HL-60 (cell line): Measurements from ENCODE around the gene ARL2BP.

Source experiments
- GABPA ChIP-seq: IDR thresholded peaks from 2 replicates; pipeline ENCODE4 v1.6.1; 2012; ENCODE audit warnings: low read depth
- POLR2AphosphoS5 ChIP-seq: IDR thresholded peaks from 2 replicates; pipeline ENCODE4 v1.6.1; 2012; ENCODE audit warnings: low read depth
- SPI1 ChIP-seq: IDR thresholded peaks from 2 replicates; pipeline ENCODE4 v1.6.1; 2012; ENCODE audit warnings: low read depth, mild to moderate bottlenecking, borderline replicate concordance
- TF ChIP-seq, protein P1 (sequence below): IDR thresholded peaks from one replicate; pipeline ENCODE4 v1.5.1; 2011; ENCODE audit warnings: low read length, control low read depth, inconsistent platforms; ENCODE audit not compliant: insufficient read depth
- TF ChIP-seq, protein P2 (sequence below): IDR thresholded peaks from 2 replicates; pipeline ENCODE4 v1.6.1; 2012; ENCODE audit warnings: low read depth; ENCODE audit not compliant: insufficient replicate concordance

DNA sequence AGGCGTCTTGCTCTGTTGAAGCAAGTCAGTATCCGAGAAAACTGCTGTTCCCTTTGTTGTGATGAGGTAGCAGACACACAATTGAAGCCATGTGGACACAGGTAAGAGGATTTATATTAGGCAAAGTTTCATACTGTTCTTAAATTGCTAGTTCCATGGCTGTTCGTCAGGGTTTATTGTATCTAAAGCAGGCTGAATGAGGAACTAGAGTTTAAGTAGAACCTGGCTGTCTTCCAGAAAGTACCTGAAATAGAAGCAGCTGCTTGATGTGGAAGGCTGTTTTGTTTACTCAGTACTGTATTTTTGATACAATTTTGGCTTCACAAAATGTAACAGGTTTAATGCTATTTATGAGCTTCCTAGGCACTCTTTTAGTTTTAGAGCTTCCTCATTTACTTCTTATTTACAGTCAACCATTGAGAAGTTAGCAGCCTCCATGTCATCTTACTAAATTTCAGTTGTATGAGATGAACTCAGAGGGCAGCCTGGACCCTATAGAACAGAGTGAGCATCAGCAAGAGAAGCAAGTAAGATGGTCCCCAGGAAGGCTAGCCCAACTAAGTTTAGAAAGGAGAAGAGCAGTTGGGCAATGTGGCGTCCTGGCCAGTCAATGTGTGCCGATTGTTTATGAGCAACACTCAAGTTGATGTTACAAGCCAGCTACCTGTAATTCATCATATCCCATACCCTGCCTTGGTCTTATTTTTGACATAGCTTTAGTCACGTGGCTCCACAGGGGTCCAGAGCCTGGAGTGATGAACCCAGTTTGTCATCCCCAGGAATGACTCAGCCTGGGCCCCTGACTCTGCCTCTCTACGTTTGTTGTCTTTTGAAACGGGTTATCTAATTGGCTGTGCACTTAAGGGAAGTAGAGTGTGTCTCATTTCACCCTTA lies 9.7 kb upstream of the ARL2BP start:
- TF ChIP-seq GABPA (no peak), POLR2AphosphoS5 (no peak), SPI1 (no peak)
- TF ChIP-seq, protein P1, sequence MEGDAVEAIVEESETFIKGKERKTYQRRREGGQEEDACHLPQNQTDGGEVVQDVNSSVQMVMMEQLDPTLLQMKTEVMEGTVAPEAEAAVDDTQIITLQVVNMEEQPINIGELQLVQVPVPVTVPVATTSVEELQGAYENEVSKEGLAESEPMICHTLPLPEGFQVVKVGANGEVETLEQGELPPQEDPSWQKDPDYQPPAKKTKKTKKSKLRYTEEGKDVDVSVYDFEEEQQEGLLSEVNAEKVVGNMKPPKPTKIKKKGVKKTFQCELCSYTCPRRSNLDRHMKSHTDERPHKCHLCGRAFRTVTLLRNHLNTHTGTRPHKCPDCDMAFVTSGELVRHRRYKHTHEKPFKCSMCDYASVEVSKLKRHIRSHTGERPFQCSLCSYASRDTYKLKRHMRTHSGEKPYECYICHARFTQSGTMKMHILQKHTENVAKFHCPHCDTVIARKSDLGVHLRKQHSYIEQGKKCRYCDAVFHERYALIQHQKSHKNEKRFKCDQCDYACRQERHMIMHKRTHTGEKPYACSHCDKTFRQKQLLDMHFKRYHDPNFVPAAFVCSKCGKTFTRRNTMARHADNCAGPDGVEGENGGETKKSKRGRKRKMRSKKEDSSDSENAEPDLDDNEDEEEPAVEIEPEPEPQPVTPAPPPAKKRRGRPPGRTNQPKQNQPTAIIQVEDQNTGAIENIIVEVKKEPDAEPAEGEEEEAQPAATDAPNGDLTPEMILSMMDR, result no peak
- TF ChIP-seq, protein P2, sequence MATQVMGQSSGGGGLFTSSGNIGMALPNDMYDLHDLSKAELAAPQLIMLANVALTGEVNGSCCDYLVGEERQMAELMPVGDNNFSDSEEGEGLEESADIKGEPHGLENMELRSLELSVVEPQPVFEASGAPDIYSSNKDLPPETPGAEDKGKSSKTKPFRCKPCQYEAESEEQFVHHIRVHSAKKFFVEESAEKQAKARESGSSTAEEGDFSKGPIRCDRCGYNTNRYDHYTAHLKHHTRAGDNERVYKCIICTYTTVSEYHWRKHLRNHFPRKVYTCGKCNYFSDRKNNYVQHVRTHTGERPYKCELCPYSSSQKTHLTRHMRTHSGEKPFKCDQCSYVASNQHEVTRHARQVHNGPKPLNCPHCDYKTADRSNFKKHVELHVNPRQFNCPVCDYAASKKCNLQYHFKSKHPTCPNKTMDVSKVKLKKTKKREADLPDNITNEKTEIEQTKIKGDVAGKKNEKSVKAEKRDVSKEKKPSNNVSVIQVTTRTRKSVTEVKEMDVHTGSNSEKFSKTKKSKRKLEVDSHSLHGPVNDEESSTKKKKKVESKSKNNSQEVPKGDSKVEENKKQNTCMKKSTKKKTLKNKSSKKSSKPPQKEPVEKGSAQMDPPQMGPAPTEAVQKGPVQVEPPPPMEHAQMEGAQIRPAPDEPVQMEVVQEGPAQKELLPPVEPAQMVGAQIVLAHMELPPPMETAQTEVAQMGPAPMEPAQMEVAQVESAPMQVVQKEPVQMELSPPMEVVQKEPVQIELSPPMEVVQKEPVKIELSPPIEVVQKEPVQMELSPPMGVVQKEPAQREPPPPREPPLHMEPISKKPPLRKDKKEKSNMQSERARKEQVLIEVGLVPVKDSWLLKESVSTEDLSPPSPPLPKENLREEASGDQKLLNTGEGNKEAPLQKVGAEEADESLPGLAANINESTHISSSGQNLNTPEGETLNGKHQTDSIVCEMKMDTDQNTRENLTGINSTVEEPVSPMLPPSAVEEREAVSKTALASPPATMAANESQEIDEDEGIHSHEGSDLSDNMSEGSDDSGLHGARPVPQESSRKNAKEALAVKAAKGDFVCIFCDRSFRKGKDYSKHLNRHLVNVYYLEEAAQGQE, result no peak
